PC-3 (cell line): Measurements from ENCODE around the gene SPAG6. TPM values are rescaled to one million over a fixed set of nuclear protein-coding genes. Genes with fewer than 3 reads are reported as not detected.

Source experiments
- ATAC-seq: fragments of 200-7000 bp; cut with Tn5 transposase; 2 replicates; pipeline ENCODE4 v1.9.1; 2020; ENCODE audit warnings: mild to moderate bottlenecking, moderate library complexity
- BruUV-seq: library from RNA; stranded (reverse); fragments of 400-500 nt; replicated peaks from 2 replicates; lab custom pipeline; 2021; lab: Mats Ljungman, UMichigan
- CTCF ChIA-PET: fragments of 300-600 bp; sonication (Branson Sonifier 250); formaldehyde crosslinking; loops from one replicate; lab custom pipeline; 2022; ENCODE audit warnings: antibody characterized with exemption; lab: Charles Lee
- POLR2A ChIA-PET: fragments of 300-600 bp; sonication (Branson Sonifier 250); formaldehyde crosslinking; loops from one replicate; lab custom pipeline; 2022; ENCODE audit warnings: antibody characterized with exemption; ENCODE audit not compliant: unreplicated experiment; lab: Charles Lee
- DNase-seq: peaks from one replicate; pipeline ENCODE4 v3.0.0-alpha.2; 2015
- H2AFZ ChIP-seq: fragments of 300-600 bp; sonication (generic); 2 replicates; pipeline ENCODE4 v1.6.0; 2016; ENCODE audit warnings: antibody characterized with exemption, low read length
- H3F3A ChIP-seq: fragments of 300-600 bp; sonication (generic); one replicate; pipeline ENCODE4 v1.6.0; 2017; ENCODE audit warnings: antibody characterized with exemption, low read length, control low read depth, mild to moderate bottlenecking; ENCODE audit not compliant: unreplicated experiment
- H3K27ac ChIP-seq: fragments of 300-600 bp; sonication (generic); 2 replicates; pipeline ENCODE4 v1.5.1; 2016; ENCODE audit warnings: mild to moderate bottlenecking, low read length
- H3K27me3 ChIP-seq: fragments of 300-600 bp; sonication (generic); 2 replicates; pipeline ENCODE4 v1.6.1; 2016; ENCODE audit warnings: low read length, mixed read lengths
- H3K36me3 ChIP-seq: fragments of 300-600 bp; sonication (generic); 2 replicates; pipeline ENCODE4 v1.6.1; 2016; ENCODE audit warnings: low read depth, mixed run types, low read length, mixed read lengths
- H3K4me1 ChIP-seq: fragments of 300-600 bp; sonication (generic); 2 replicates; pipeline ENCODE4 v1.5.1; 2016; ENCODE audit warnings: low read length; ENCODE audit not compliant: insufficient read depth
- H3K4me2 ChIP-seq: fragments of 300-600 bp; sonication (generic); 2 replicates; pipeline ENCODE4 v1.6.0; 2016; ENCODE audit warnings: low read length
- H3K4me3 ChIP-seq: fragments of 300-600 bp; sonication (generic); 2 replicates; pipeline ENCODE4 v1.5.1; 2016; ENCODE audit warnings: mild to moderate bottlenecking, low read length, mixed read lengths
- H3K79me2 ChIP-seq: fragments of 300-600 bp; sonication (generic); 2 replicates; pipeline ENCODE4 v1.6.1; 2017; ENCODE audit warnings: low read length, mixed read lengths
- H3K9ac ChIP-seq: fragments of 300-600 bp; sonication (generic); 2 replicates; pipeline ENCODE4 v1.6.0; 2016; ENCODE audit warnings: mild to moderate bottlenecking, low read length
- H3K9me2 ChIP-seq: fragments of 300-600 bp; sonication (generic); replicated peaks from 2 replicates; pipeline ENCODE4 v1.6.1; 2016; ENCODE audit warnings: mixed run types, low read length, mixed read lengths
- H3K9me3 ChIP-seq: fragments of 300-600 bp; sonication (generic); 2 replicates; pipeline ENCODE4 v1.6.1; 2016; ENCODE audit warnings: low read length, mixed read lengths
- H4K20me1 ChIP-seq: fragments of 300-600 bp; sonication (generic); 2 replicates; pipeline ENCODE4 v1.6.1; 2016; ENCODE audit warnings: low read length, mixed read lengths
- CTCF ChIP-seq: fragments of 300-600 bp; sonication (generic); conservative IDR thresholded peaks from 2 replicates; pipeline ENCODE4 v1.5.1; 2017; ENCODE audit warnings: antibody characterized with exemption, low read depth, mild to moderate bottlenecking, low read length
- EZH2 ChIP-seq: fragments of 300-600 bp; sonication (generic); IDR thresholded peaks from one replicate; pipeline ENCODE4 v1.6.1; 2017; ENCODE audit warnings: antibody characterized with exemption, mild to moderate bottlenecking, low read length; ENCODE audit not compliant: unreplicated experiment
- EZH2phosphoT487 ChIP-seq: fragments of 300-600 bp; sonication (generic); IDR thresholded peaks from 2 replicates; pipeline ENCODE4 v1.6.1; 2018; ENCODE audit warnings: mild to moderate bottlenecking, antibody characterized with exemption, low read length, borderline replicate concordance
- intact Hi-C: fragments of 100-400 bp; cut with micrococcal nuclease; formaldehyde crosslinking; loops from 2 replicates; pipeline ENCODE4 v1.9.0; 2023
- total RNA-seq: library from RNA; depleted of rRNA; stranded (reverse); fragments of >200 nt; gene quantifications from 2 replicates; pipeline ENCODE4 v1.2.3, GENCODE V29; 2014

SPAG6 gene
- total RNA-seq, 1 experiment from 2014 or later = 0.04 TPM

- Histone ChIP-seq H3K4me2 (peak overlapping the region; percentile 84), H3K27me3 (no peaks in the 10 kb centered on the region), H3K9me3 (no peaks in the 10 kb centered on the region), H3K27ac (peak overlapping the region; percentile 95), H3K9me2 (no peaks in the 10 kb centered on the region), H3K36me3 (no peaks in the 10 kb centered on the region), H3K79me2 (no peaks in the 10 kb centered on the region), H4K20me1 (no peaks in the 10 kb centered on the region), H3K4me1 (peaks cover 62% of the 10 kb centered on the region), H2AFZ (peak overlapping the region; percentile 29; the same call in 1 of the 2 replicates), H3K4me3 (no peak overlapping the region), H3F3A (peaks cover 26% of the 10 kb centered on the region), H3K9ac (peak overlapping the region; percentile 60; the same call in 1 of the 2 replicates)
- ChIA-PET CTCF (no interaction called here), POLR2A (no interaction called here)
- no peak for TF ChIP-seq CTCF
- no peak for TF ChIP-seq EZH2phosphoT487
- TF ChIP-seq EZH2 = no peak
- BruUV-seq = no TSS peak
- intact Hi-C loops = loop anchor here (2.0 to 5.0 kb wide), 5 partner anchors 88 to 557 kb away; partner anchors contain the start of gene COMMD3
- DNase-seq = no peak
- ATAC-seq = no peak
Observed at GRCh38 chr10:22429981-22430421, 84.7 kb downstream of the SPAG6 start.

- Histone ChIP-seq H2AFZ (no peak overlapping the region), H3K9ac (peak overlapping the region; percentile 43; the same call in 1 of the 2 replicates), H3K27ac (peak overlapping the region; percentile 95), H3K79me2 (peaks cover 36% of the 10 kb centered on the region), H3K9me3 (no peaks in the 10 kb centered on the region), H3K36me3 (no peaks in the 10 kb centered on the region), H3F3A (peaks cover 21% of the 10 kb centered on the region), H3K4me2 (peak overlapping the region; percentile 98), H3K9me2 (no peaks in the 10 kb centered on the region), H4K20me1 (no peaks in the 10 kb centered on the region), H3K4me1 (peaks cover 66% of the 10 kb centered on the region), H3K27me3 (no peaks in the 10 kb centered on the region), H3K4me3 (peak overlapping the region; percentile 45)
- intact Hi-C loops = no loop called here
- no peak for ATAC-seq
- DNase-seq = peak; percentile 91
- ChIA-PET CTCF (interaction anchor here (0.7 kb wide), 1 partner anchor 203 kb away, joined by 4 read pairs; no protein-coding TSS in a partner anchor), POLR2A (no interaction called here)
- BruUV-seq = no TSS peak
- TF ChIP-seq EZH2 = no peak
- TF ChIP-seq EZH2phosphoT487 = no peak
- TF ChIP-seq CTCF = no peak
Observed at GRCh38 chr10:22433875-22434274, 88.6 kb downstream of the SPAG6 start.

- no peaks in the 10 kb centered on the region for H3K27me3 ChIP-seq
- H3K36me3 ChIP-seq = no peaks in the 10 kb centered on the region
- intact Hi-C loops = no loop called here
- POLR2A ChIA-PET = no interaction called here
- peaks cover 14% of the 10 kb centered on the region for H3F3A ChIP-seq
- DNase-seq (peak; percentile 51), ATAC-seq (no peak)
- H3K4me1 ChIP-seq = peaks cover 62% of the 10 kb centered on the region
- CTCF ChIA-PET = no interaction called here
- H2AFZ ChIP-seq = no peak overlapping the region
- H3K9me3 ChIP-seq = no peaks in the 10 kb centered on the region
- H3K79me2 ChIP-seq = peaks cover 41% of the 10 kb centered on the region
- H3K4me3 ChIP-seq = peak overlapping the region; percentile 45; the same call in 1 of the 2 replicates
- no peaks in the 10 kb centered on the region for H3K9me2 ChIP-seq
- no peaks in the 10 kb centered on the region for H4K20me1 ChIP-seq
- peak overlapping the region; percentile 98 for H3K4me2 ChIP-seq
- no TSS peak for BruUV-seq
- peak overlapping the region; percentile 95 for H3K27ac ChIP-seq
- TF ChIP-seq CTCF (no peak), EZH2phosphoT487 (no peak), EZH2 (no peak)
- H3K9ac ChIP-seq = peak overlapping the region; percentile 43
Observed at GRCh38 chr10:22434521-22434920, 89.2 kb downstream of the SPAG6 start.
